ENCODE measurements around the gene NRCAM.
A peak's percentile ranks its signal among the peaks of the same experiment; 100 is the strongest.

Gene NRCAM

DNA sequence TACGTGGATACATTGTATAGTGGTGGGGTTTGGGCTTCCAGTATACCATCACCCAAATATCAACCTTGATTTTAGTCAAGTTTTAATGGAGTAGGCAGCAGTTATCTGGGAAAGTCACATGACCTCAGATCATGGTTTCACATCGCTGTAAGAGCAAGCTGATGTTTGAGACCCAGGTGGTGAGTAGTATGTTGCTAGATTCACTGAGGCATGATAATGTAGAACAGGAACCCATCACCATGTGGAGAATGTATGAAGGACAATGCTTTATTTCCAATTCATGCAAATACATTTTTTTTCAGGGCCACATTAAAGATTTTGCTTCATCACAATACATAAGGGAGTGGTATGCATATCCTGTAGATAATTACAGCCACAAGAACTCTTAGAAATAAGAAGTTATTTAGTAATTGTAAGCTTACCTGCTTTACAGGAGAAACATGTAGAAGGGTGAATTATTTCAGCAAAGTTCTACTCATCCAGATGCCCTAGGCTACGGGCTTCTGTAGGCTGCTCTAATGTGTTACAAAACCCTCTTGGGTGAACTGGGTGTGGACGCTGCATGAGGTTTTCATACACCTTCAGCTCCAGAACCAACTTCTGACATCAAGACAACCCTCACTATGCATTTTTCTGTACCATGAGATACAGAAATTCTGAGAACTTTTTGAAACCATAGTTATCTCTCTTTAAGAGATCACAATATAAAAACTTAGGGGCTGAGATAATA is 298.5 kb downstream of the NRCAM start:
- DNase-seq (ENCODE audit: low read depth in 2 of 2), result no peak

GRCh38 chr7:108156897-108157605 is 299.2 kb downstream of the NRCAM start:
- no peak for DNase-seq (ENCODE audit: low read depth in 2 of 2)

- no peak for DNase-seq (ENCODE audit: low read depth in 2 of 2)
Measured at GRCh38 chr7:108152198-108152597, 304.0 kb downstream of the NRCAM start.

- no peak for DNase-seq (ENCODE audit: low read depth in 2 of 2)
Measured at GRCh38 chr7:108149908-108150307, 306.3 kb downstream of the NRCAM start.

- DNase-seq (ENCODE audit: low read depth in 2 of 2), result no peak
Measured at GRCh38 chr7:108149119-108149518, 307.1 kb downstream of the NRCAM start.

GRCh38 chr7:108147031-108147563 is 309.1 kb downstream of the NRCAM start:
- DNase-seq (ENCODE audit: low read depth in 2 of 2), result no peak

- DNase-seq (ENCODE audit: low read depth in 2 of 2), result peak in 1 of 2 donors; percentile 18
Measured at GRCh38 chr7:108146070-108146842, 310.0 kb downstream of the NRCAM start.

DNA sequence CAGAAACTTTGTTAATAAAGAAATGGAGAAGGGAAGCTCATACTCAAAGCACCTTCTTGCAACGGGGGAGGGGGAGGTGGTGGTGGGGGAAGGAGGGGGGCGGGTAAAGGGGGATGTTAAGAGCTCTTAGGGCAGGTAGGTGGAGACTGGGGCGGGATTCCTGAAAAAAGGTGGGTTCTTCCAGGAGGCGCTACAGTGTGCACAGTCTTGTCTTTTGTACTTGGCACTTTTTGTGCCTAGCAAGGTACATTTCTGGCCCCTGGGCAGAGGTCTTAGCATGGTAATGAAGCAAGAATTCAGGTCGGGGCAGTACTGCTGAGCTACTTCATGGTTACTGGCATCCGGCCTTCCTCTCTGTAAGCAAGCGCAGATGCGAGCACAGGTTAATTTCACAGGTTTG is 310.8 kb downstream of the NRCAM start:
- no peak for DNase-seq (ENCODE audit: low read depth in 2 of 2)

GRCh38 chr7:108144931-108145330 is 311.3 kb downstream of the NRCAM start:
- DNase-seq (ENCODE audit: low read depth in 2 of 2), result no peak

DNA sequence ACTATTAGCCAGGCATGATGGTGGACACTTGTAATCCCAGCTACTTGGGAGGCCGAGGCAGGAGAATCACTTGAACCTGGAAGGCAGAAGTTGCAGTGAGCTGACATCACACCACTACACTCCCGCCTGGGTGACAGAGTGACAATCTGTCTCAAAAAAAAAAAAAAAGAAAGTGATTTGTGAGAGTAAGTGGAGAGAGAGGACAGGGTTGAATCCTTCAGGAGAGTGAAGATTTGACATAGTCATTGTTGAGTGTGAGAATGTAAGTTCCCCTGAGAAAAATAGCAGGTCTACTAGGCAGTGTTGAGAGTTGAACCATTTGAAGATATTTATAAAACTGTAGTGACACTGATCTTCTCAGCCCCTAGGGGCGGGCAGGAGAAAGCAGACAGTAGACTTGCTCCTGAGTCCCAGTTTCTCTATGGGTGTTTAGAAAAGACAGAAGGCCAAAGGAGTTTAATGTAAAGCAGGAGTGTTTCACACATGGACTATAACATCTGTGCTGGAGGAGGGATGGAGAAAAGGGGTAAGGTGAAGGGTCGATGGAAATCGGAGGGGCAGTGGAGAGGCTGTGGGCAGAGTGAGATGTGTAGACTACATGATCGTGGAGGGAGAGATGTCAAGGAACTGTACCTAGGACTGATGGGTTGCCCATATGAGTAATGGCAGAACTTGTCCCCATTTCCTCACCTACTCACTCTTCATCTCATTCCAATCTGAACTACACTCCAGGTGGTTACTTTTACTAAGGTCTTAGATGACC is 312.4 kb downstream of the NRCAM start:
- DNase-seq (ENCODE audit: low read depth in 2 of 2), result no peak

DNA sequence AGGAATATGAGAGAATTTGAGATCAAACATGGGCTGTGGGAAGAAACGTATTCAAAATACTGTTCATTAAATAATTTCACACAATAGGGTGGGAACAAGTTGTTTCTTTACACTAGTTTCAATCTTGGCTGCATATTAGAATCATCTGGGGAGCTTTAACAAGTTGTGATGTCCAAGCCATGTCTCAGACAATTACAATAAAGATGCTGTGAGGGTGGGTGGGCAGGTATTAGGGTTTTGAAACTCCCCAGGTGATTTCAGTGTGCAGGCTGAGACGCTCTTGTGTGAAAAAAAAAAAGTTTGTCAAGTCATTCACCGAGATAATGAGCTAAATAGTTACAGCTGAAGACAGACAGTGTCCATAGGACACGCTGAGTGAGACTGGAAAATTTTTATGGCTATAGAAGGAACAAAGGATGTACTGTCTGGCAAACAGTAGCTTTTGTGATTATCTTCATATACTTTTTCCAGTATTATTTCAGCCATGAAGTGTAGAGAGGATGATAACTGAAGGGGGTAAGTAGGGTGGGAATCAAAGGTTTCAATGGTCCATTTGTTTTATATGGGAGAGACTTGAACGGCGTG is 313.5 kb downstream of the NRCAM start:
- no peak for DNase-seq (ENCODE audit: low read depth in 2 of 2)

GRCh38 chr7:108142180-108142579 is 314.1 kb downstream of the NRCAM start:
- DNase-seq (ENCODE audit: low read depth in 2 of 2), result no peak

DNA sequence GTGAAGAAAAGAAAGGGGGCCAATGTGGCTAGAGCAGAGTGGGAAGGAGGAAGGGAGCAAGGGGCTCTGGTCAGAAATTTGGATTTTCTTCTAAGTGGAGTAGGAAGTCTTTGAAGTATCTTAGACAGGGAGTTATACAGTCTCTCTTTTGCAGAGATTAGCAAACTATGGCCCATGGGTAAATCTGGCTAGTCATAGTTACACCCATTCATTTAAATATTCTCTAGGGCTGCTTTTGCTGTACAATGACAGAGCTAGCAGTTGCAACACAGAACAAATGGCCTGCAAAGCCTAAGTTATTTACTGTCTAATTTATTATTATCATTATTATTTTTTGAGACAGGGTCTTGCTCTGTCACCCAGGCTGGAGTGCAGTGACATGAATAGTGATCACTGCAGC is 315.6 kb downstream of the NRCAM start:
- DNase-seq (ENCODE audit: low read depth in 2 of 2), result no peak

DNA sequence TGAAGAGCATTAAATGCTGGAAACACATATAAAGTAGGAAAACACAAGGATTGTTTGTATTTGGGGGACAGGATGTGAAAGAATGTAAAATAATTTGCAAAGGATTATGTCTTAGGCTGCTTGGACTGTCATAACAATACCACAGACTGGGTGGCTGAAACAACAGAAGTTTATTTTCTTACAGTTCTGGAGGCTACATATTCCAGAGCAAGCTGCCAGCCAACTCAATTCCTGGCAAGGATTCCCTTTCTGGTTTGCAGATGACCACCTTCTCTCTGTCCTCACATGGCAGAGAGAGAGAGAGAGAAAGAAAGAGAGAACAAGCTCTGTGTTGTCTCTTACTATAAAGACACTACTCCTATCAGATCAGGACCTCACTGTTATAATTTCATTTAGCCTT is 317.3 kb downstream of the NRCAM start:
- no peak for DNase-seq (ENCODE audit: low read depth in 2 of 2)

GRCh38 chr7:108137993-108138392 is 318.2 kb downstream of the NRCAM start:
- DNase-seq (ENCODE audit: low read depth in 2 of 2), result no peak

GRCh38 chr7:108137040-108137439 is 319.2 kb downstream of the NRCAM start:
- DNase-seq (ENCODE audit: low read depth in 2 of 2), result no peak

GRCh38 chr7:108136191-108136688 is 320.0 kb downstream of the NRCAM start:
- no peak for DNase-seq (ENCODE audit: low read depth in 2 of 2)

DNA sequence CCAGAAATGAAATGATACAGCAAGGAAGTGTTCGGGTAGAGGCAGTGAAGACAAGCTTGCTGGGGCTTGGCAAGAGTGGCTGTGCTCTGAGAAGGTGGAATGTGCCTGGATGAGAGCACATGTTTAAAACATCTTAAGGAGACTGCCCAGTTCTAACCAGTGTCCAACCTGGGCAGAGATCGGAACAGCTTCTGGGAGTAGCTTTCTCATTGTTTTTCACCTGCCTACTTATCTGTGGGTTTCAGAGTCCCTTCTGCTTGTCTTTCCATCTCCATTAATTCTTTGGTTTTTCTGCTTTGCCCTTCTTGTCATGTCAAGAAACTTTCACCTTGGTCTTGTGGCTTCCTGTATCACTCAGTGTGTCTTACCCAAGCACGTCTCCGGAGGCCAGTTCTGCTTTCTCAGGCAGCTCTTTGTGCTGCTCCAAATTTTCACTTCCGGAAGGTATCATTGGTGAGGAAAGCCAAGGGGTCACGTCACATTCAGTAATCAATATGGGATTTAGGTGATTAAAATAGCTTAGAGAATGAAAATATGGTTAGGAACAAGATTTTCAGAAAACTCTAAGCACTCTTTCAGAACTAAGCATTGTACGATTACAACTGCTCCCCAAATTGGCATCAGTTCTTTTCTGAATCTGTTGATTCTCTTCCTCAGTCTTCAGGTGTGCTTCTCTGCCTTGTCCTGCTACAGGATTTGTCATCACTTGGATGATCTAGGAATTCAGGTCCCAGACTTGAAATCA is 320.6 kb downstream of the NRCAM start:
- peak; percentile 13 to 23 for DNase-seq (ENCODE audit: low read depth in 2 of 2)

GRCh38 chr7:108134486-108134885 is 321.8 kb downstream of the NRCAM start:
- DNase-seq (ENCODE audit: low read depth in 2 of 2), result no peak

DNA sequence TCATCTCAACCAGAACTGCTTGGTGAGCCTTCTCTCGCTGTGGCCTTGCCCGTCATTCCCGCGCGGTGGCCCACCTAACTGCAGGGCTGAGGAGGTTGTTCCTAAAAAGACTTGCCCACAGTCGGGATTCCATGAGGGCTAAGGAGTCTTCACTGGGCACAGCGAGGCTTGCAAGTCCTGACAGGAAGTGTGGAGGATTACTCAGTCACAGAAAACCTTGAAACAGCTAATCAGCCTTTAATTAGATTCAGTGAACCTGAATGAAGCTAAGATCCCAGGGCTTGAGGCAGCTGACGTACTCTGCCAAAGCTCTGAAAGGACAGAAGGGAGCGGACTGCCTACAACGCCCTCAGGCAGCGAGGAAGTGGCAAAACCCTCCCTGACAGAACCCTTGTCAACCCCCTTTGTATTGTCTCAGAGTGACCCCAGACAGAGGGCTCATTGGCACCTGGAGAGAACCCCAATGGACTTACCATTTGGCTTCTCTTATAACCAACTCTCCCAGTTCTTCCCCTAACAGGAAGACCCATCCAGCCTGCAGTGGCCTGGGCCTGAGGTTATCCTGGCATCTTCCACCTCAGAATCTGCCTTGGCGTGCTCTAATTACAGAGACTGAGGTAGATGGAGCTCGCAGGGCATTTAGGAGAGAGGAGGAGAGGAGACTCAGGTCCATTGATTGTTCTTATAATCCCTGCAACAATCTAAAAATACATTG is 323.5 kb downstream of the NRCAM start:
- no peak for DNase-seq (ENCODE audit: low read depth in 2 of 2)
